Nephron (organoid): ENCODE results near the gene GRIK4.

Experiments used
- H3K27ac Mint-ChIP-seq, 3 experiments: 2 replicates each; pipeline ENCODE4 v1.8.0; 2020; ENCODE audit warnings: mixed read lengths in 3 of 3, mild to moderate bottlenecking in 2 of 3, moderate library complexity in 1 of 3
- H3K27me3 Mint-ChIP-seq: 2 replicates; pipeline ENCODE4 v1.8.0; 2021; ENCODE audit warnings: low read depth, mild to moderate bottlenecking, moderate library complexity, mixed read lengths
- H3K36me3 Mint-ChIP-seq: 2 replicates; pipeline ENCODE4 v1.8.0; 2020; ENCODE audit warnings: low read depth, mixed read lengths
- H3K4me1 Mint-ChIP-seq: 2 replicates; pipeline ENCODE4 v1.8.0; 2020; ENCODE audit warnings: mixed read lengths
- H3K4me3 Mint-ChIP-seq, 3 experiments: 2 replicates each; pipeline ENCODE4 v1.8.0; 2020; ENCODE audit warnings: mild to moderate bottlenecking in 3 of 3, mixed read lengths in 3 of 3, moderate library complexity in 2 of 3
- H3K9me3 Mint-ChIP-seq: 2 replicates; pipeline ENCODE4 v1.8.0; 2020; ENCODE audit warnings: mixed read lengths
- TF ChIP-seq, protein P1 (sequence below), 3 experiments: fragments of 200-600 bp; sonication (generic); IDR thresholded peaks; one replicate each; pipeline ENCODE4 v1.5.0; 2021; ENCODE audit warnings: antibody characterized with exemption in 3 of 3; ENCODE audit not compliant: unreplicated experiment in 3 of 3

The GRIK4 gene

DNA sequence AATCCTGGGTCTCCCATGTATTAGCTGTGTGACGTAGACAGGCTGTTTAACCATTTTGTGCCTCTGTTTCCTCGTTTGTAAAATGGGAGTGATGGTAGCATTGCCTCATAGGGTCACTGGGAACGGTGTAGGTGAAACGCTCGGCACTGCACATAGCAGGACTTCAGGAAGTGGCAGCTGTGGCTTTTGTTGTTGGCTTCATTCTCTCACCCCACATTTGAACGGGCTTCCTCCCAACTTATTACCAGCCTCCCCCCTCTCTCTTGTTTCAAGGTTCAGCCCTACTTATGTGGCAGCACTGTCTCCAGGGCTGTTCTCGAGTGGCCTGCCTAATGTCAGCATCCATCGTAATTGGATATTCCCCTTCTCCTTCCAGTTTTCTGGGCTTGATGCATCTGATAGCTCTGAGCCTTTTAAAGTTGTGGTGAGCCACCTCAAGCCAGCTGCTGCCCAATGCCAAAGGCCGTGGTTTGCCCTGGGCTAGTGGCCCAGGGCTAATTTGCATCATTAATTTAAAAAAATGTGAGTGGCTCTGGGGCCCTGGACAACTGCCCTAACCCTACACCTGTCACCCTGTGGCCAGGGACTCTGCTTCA is 294.5 kb downstream of the GRIK4 start:
- no peaks in the 10 kb centered on the region for H3K36me3 Mint-ChIP-seq
- no peak overlapping the region for H3K27ac Mint-ChIP-seq
- H3K4me1 Mint-ChIP-seq: peaks cover 5% of the 10 kb centered on the region

DNA sequence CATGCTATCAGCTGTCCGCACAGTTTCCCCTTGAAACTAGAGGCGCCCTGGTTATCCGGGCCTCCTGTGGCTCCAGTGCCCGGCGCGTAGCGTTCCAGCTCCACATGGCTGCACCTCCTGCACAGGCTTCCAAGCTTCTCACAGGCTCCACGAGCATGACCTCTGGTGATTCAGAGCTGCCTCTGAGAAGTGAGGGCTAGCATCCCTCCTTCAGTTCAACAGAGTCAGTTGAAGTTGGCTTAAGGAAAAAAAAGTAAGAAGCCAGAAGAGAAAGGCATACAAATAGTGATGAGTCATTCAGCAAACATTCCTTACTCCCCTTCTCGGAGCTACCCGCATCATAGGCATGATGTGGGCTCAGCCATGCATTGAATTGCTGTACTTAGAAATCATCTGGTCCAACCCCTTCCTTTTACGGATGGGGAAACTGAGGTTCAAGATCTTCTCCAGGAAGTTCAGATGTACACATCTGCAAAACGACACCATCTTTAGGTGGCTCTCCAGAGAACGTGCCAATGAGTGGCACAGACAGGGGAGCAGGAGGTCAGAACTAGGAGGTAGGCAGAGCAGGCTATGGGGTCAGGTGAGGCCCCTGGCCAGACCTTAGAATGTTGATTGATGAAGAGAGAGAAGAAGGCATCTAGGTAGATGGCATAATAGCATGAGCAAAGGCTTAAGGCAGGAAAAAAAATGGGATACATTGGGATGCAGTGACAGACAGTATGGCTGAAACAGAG is 296.0 kb downstream of the GRIK4 start:
- TF ChIP-seq, protein P1, sequence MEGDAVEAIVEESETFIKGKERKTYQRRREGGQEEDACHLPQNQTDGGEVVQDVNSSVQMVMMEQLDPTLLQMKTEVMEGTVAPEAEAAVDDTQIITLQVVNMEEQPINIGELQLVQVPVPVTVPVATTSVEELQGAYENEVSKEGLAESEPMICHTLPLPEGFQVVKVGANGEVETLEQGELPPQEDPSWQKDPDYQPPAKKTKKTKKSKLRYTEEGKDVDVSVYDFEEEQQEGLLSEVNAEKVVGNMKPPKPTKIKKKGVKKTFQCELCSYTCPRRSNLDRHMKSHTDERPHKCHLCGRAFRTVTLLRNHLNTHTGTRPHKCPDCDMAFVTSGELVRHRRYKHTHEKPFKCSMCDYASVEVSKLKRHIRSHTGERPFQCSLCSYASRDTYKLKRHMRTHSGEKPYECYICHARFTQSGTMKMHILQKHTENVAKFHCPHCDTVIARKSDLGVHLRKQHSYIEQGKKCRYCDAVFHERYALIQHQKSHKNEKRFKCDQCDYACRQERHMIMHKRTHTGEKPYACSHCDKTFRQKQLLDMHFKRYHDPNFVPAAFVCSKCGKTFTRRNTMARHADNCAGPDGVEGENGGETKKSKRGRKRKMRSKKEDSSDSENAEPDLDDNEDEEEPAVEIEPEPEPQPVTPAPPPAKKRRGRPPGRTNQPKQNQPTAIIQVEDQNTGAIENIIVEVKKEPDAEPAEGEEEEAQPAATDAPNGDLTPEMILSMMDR (IDR thresholded peaks at IDR 0.05; ENCODE audit: unreplicated experiment in 3 of 3): no peak
- H3K9me3 Mint-ChIP-seq: no peaks in the 10 kb centered on the region
- H3K4me1 Mint-ChIP-seq: peaks cover 5% of the 10 kb centered on the region
- H3K4me3 Mint-ChIP-seq: no peak overlapping the region
- H3K27ac Mint-ChIP-seq: no peak overlapping the region
- H3K27me3 Mint-ChIP-seq: peaks cover 39% of the 10 kb centered on the region
- no peaks in the 10 kb centered on the region for H3K36me3 Mint-ChIP-seq

More for the DNA sequence above, 294.5 kb downstream of the GRIK4 start:
- no peak overlapping the region for H3K4me3 Mint-ChIP-seq
- no peaks in the 10 kb centered on the region for H3K9me3 Mint-ChIP-seq
- TF ChIP-seq, protein P1 (IDR thresholded peaks at IDR 0.05; ENCODE audit: unreplicated experiment in 3 of 3): no peak
- H3K27me3 Mint-ChIP-seq: peaks cover 47% of the 10 kb centered on the region

DNA sequence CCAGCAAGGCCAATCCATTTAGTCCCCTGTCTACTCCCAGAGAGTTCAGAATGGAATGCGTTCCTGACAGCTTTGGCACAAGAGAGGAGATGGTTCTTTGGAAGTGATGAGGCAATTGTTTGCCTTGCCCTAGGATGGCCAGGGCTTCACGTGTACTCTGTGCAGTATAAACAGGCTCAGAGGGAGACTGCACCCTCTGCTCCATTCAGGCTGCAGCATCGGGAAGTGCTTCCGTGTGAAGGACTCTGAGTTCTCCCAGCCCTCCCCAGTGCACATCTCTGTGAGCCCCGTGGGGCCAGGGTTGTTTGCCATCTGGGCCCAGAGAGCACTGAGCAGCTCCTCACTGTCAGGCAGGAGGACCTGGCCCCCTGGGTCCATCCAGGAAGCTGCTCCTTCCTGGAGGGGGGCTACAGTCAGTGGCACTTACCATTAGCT is 297.1 kb downstream of the GRIK4 start:
- H3K4me3 Mint-ChIP-seq: no peak overlapping the region
- no peaks in the 10 kb centered on the region for H3K9me3 Mint-ChIP-seq
- TF ChIP-seq, protein P1 (IDR thresholded peaks at IDR 0.05; ENCODE audit: unreplicated experiment in 3 of 3): no peak
- peaks cover 35% of the 10 kb centered on the region for H3K27me3 Mint-ChIP-seq
- H3K4me1 Mint-ChIP-seq: peaks cover 8% of the 10 kb centered on the region
- H3K27ac Mint-ChIP-seq: no peak overlapping the region
- H3K36me3 Mint-ChIP-seq: no peaks in the 10 kb centered on the region

DNA sequence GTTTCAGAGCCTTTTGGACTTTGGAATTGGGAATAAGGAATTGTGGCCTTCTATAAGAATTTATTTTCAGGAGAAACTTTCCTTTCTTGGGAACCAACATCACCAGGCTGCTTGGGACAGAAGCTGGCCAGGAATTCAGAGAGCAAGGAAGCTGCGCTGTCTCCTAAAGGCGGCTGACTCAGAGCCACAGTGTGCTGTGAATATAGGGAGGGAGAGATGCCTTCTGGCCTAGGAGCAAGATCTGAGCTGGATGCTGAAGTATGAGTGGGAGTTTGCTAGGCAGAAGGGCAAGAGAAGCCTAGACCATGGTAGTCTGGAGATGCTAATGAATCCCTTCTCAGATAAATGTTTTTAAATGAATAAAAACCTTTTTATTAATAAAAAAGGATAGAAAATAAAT is 298.7 kb downstream of the GRIK4 start:
- no peaks in the 10 kb centered on the region for H3K9me3 Mint-ChIP-seq
- H3K4me1 Mint-ChIP-seq: peaks cover 20% of the 10 kb centered on the region

DNA sequence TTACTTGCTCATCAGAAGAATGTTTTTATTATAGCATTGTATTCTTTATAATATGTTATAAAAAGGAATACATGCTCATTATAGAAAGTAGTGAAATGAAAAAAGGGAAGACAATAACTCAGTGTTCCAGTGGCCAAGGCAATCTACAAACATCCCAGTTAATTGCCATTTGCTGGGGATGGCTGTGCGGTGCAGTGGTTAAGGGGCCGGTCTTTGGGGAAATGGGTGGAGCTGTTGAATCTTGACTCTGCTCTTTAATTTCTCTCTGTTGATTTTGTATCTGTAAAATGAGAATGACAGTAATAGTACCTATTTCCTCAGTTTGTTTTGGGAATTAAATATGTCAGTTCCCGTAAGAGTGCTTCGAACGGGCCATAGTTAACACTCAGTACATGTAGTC is 299.7 kb downstream of the GRIK4 start:
- TF ChIP-seq, protein P1 (IDR thresholded peaks at IDR 0.05; ENCODE audit: unreplicated experiment in 3 of 3): no peak
- Mint-ChIP-seq H3K4me3 (no peak overlapping the region), H3K4me1 (peaks cover 23% of the 10 kb centered on the region), H3K9me3 (no peaks in the 10 kb centered on the region), H3K36me3 (no peaks in the 10 kb centered on the region), H3K27ac (no peak overlapping the region), H3K27me3 (peaks cover 21% of the 10 kb centered on the region)

More for the DNA sequence above, 298.7 kb downstream of the GRIK4 start:
- H3K36me3 Mint-ChIP-seq: no peaks in the 10 kb centered on the region
- H3K27ac Mint-ChIP-seq: peak overlapping the region in 2 of 3 experiments; percentile 13 to 71
- TF ChIP-seq, protein P1 (IDR thresholded peaks at IDR 0.05; ENCODE audit: unreplicated experiment in 3 of 3): no peak
- H3K27me3 Mint-ChIP-seq: peaks cover 21% of the 10 kb centered on the region
- no peak overlapping the region for H3K4me3 Mint-ChIP-seq
